ENCODE measurements around the gene INHBB.

INHBB gene

GRCh38 chr2:120396861-120397811, 51.2 kb downstream of the INHBB start:
- no peak for DNase-seq (ENCODE audit: low read depth in 2 of 2)

GRCh38 chr2:120398051-120398995, 52.4 kb downstream of the INHBB start:
- no peak for DNase-seq (ENCODE audit: low read depth in 2 of 2)

GRCh38 chr2:120398996-120399888, 53.3 kb downstream of the INHBB start:
- DNase-seq (ENCODE audit: low read depth in 2 of 2) = no peak

GRCh38 chr2:120399889-120400240, 53.9 kb downstream of the INHBB start:
- DNase-seq (ENCODE audit: low read depth in 2 of 2) = no peak

GRCh38 chr2:120400551-120400950, 54.6 kb downstream of the INHBB start:
- no peak for DNase-seq (ENCODE audit: low read depth in 2 of 2)
